Measurements from ENCODE around the gene ASB4.

ASB4 gene

DNA sequence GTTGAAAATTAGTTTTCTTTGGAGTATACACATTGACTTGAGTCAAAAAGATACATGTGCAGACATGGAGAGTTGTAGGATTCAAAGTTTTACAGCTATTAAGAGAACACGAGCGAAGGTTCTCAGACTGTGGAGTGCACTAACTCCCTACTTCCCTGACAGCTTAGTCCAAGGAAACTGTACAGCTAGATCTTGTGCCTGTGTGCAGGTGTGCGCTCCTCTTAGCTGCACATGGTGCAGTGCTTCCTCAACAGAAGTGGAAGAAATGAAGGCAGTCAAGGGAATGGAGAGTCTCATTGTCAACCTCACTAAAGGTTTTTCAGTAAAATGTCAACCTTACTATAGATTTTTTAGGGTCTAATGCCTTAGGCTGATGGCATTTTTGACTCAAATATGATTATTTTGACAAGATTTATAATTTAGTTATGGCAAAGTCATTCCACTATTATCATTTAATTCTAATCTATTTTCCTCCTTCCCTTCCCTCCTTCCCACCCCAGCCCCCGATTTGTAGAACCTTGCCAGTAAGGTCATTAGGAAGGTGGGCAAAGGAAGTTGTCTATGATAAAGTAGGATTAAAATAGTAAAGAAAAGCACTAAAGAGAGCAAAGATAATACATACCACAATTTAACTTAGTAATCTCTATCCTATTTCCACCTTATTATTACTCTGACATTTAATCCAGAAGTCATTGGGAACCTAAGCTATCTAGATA lies 97.0 kb downstream of the ASB4 start:
- Histone ChIP-seq H3K4me1 (ENCODE audit: control insufficient read depth in 1 of 2, insufficient read depth in 1 of 2, low read depth in 1 of 2, low read length in 1 of 2) (no peaks in the 10 kb centered on the region), H3K27ac (no peak overlapping the region), H3K9me3 (no peaks in the 10 kb centered on the region), H3K36me3 (no peaks in the 10 kb centered on the region), H3K27me3 (no peaks in the 10 kb centered on the region), H3K4me3 (ENCODE audit: low read depth in 1 of 2, low read length in 1 of 2) (no peak overlapping the region)
- no peak for TF ChIP-seq CTCF (IDR thresholded peaks at IDR 0.05)

- H3K27me3 ChIP-seq: no peaks in the 10 kb centered on the region
- peaks cover 0 to 12% of the 10 kb centered on the region in 2 experiments for H3K4me1 ChIP-seq (ENCODE audit: control insufficient read depth in 1 of 2, insufficient read depth in 1 of 2, low read depth in 1 of 2, low read length in 1 of 2)
- H3K9me3 ChIP-seq: no peaks in the 10 kb centered on the region
- TF ChIP-seq CTCF (IDR thresholded peaks at IDR 0.05): no peak
- H3K36me3 ChIP-seq: no peaks in the 10 kb centered on the region
- H3K4me3 ChIP-seq (ENCODE audit: low read depth in 1 of 2, low read length in 1 of 2): no peak overlapping the region
- no peak overlapping the region for H3K27ac ChIP-seq
These were observed 98.3 kb downstream of the ASB4 start for GRCh38 chr7:95583834-95584621.

DNA sequence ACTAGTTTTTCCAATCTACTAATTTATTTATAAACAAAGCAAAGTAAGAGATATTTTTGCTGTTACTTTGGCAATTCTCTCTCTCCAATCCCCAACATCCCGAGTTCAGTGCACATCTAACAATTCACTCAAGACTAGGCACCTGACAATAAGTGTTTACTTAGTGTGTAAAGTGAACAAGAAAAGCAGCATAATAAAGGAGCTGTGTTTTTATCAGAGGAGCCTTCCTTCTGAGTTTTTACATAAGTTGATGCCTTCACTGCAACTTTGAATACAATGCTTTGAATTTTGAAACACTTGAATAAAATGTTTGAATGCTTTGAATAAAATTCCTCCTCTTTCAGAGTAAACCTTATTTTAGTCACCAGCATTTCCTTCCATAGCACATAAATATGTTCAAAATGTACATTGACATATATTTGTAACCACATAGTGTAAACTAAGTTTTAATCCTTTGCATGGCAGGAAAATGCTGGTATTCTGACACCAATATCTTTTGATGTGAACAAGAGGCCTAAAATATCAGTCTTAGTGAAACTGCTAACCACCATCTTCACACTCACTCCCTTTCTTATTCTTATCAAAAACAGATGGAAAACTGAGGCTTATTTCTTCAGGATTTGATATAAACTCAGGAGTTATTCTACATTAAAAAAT lies 99.2 kb downstream of the ASB4 start:
- H3K27me3 ChIP-seq: no peaks in the 10 kb centered on the region

GRCh38 chr7:95585426-95585789 lies 99.7 kb downstream of the ASB4 start:
- H3K27ac ChIP-seq: no peak overlapping the region
- H3K9me3 ChIP-seq: no peaks in the 10 kb centered on the region
- H3K36me3 ChIP-seq: no peaks in the 10 kb centered on the region
- no peak for TF ChIP-seq CTCF (IDR thresholded peaks at IDR 0.05)
- H3K27me3 ChIP-seq: no peaks in the 10 kb centered on the region
- peaks cover 0 to 12% of the 10 kb centered on the region in 2 experiments for H3K4me1 ChIP-seq (ENCODE audit: control insufficient read depth in 1 of 2, insufficient read depth in 1 of 2, low read depth in 1 of 2, low read length in 1 of 2)
- no peak overlapping the region for H3K4me3 ChIP-seq (ENCODE audit: low read depth in 1 of 2, low read length in 1 of 2)

More for the DNA sequence above, 99.2 kb downstream of the ASB4 start:
- H3K4me3 ChIP-seq (ENCODE audit: low read depth in 1 of 2, low read length in 1 of 2): no peak overlapping the region
- no peaks in the 10 kb centered on the region for H3K9me3 ChIP-seq
- H3K4me1 ChIP-seq (ENCODE audit: control insufficient read depth in 1 of 2, insufficient read depth in 1 of 2, low read depth in 1 of 2, low read length in 1 of 2): peaks cover 0 to 12% of the 10 kb centered on the region in 2 experiments
- TF ChIP-seq CTCF (IDR thresholded peaks at IDR 0.05): no peak
- no peaks in the 10 kb centered on the region for H3K36me3 ChIP-seq
- H3K27ac ChIP-seq: no peak overlapping the region

DNA sequence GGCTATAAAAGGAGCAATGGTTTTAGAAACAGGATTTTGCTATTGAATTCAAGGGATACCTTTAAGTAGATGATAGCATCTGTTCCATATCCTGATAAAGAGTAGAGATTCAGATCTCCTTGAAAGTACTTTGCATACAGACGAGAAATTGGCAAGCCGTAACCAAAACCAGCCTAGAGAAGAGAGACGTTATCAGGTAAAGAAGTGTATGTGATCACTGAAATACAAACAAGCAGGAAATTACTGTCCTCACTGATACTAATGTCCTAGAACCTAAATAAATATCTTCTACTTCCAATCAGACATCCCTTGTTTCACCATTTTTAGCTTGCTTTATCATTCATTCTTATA lies 101.2 kb downstream of the ASB4 start:
- no peaks in the 10 kb centered on the region for H3K9me3 ChIP-seq
- H3K27ac ChIP-seq: no peak overlapping the region
- no peak overlapping the region for H3K4me3 ChIP-seq (ENCODE audit: low read depth in 1 of 2, low read length in 1 of 2)
- no peak for TF ChIP-seq CTCF (IDR thresholded peaks at IDR 0.05)
- H3K27me3 ChIP-seq: no peaks in the 10 kb centered on the region
- H3K4me1 ChIP-seq (ENCODE audit: control insufficient read depth in 1 of 2, insufficient read depth in 1 of 2, low read depth in 1 of 2, low read length in 1 of 2): peaks cover 0 to 12% of the 10 kb centered on the region in 2 experiments
- no peaks in the 10 kb centered on the region for H3K36me3 ChIP-seq
